Esophagus squamous epithelium (tissue), 5 donors: ENCODE results near the gene SEMA7A. TPM values are rescaled to one million over a fixed set of nuclear protein-coding genes. Genes with fewer than 3 reads are reported as not detected.

ENCODE experiments used
- DNase-seq: peaks from one replicate; lab custom pipeline; 2025; lab: John Stamatoyannopoulos, UW
- H3K27ac ChIP-seq, 4 donors: fragments of 200-600 bp; sonication (generic); one replicate each; pipeline ENCODE4 v1.5.1; 2016 to 2019; ENCODE audit warnings: mild to moderate bottlenecking in 1 of 4
- H3K27me3 ChIP-seq, 4 donors: fragments of 200-600 bp; sonication (generic); 1 replicate in 3 of 4; 2 replicates in 1 of 4; pipeline versions ENCODE4 v1.5.1 to v1.6.0; 2017 to 2021; ENCODE audit warnings: antibody characterized with exemption in 1 of 4
- H3K36me3 ChIP-seq, 3 donors: fragments of 200-600 bp; sonication (generic); one replicate each; pipeline ENCODE4 v1.5.1; 2016 to 2019
- H3K4me1 ChIP-seq, 3 donors: fragments of 200-600 bp; sonication (generic); one replicate each; pipeline ENCODE4 v1.5.1; 2017 to 2019
- H3K4me3 ChIP-seq, 4 donors: fragments of 200-600 bp; sonication (generic); 1 replicate in 3 of 4; 2 replicates in 1 of 4; pipeline ENCODE4 v1.5.1; 2016 to 2019; ENCODE audit warnings: mild to moderate bottlenecking in 2 of 4, moderate library complexity in 1 of 4
- H3K9me3 ChIP-seq, 3 donors: fragments of 200-600 bp; sonication (generic); one replicate each; pipeline ENCODE4 v1.5.1; 2016 to 2019
- CTCF ChIP-seq, 6 experiments: fragments of 450-650 bp in 4 of 6; fragments of 200-600 bp in 2 of 6; sonication (generic) in 2 of 6; IDR thresholded peaks; one replicate each; pipeline ENCODE4 v1.5.1; 2016 to 2019; ENCODE audit warnings: antibody characterized with exemption in 6 of 6, mild to moderate bottlenecking in 4 of 6, moderate library complexity in 4 of 6
- POLR2A ChIP-seq, 4 donors: fragments of 450-650 bp; IDR thresholded peaks; one replicate each; pipeline ENCODE4 v1.6.1; 2017; ENCODE audit warnings: antibody characterized with exemption in 4 of 4, mild to moderate bottlenecking in 4 of 4, moderate library complexity in 3 of 4
- WGBS, 2 donors: methylation state at CpG; one replicate each; pipeline ENCODE4 v1.1.5; 2018; 5-methylcytosine and 5-hydroxymethylcytosine counted together
- intact Hi-C: fragments of 100-400 bp; cut with DNase I; formaldehyde crosslinking; loops from one replicate; pipeline ENCODE4 v1.15.0; 2022
- total RNA-seq, 4 donors: library from RNA; depleted of rRNA; stranded (reverse); fragments of >200 nt; gene quantifications; one replicate each; pipeline ENCODE4 v1.1.0, GENCODE V29; 2016
- donor health status: DM: yes; HTN: yes; CAD: no.

SEMA7A gene
- total RNA-seq, 4 donors from 2014 or later = 1.2 to 7.5 (median 2.9) TPM

- TF ChIP-seq POLR2A (IDR thresholded peaks at IDR 0.05) = no peak
- TF ChIP-seq CTCF (IDR thresholded peaks at IDR 0.05) = no peak
- WGBS, 2 donors = 78 to 89% methylated on average over 3 of the region's 3 CpGs
- Histone ChIP-seq H3K4me3 (no peak overlapping the region), H3K9me3 (no peaks in the 10 kb centered on the region), H3K27me3 (peaks cover 0 to 35% (median 0%) of the 10 kb centered on the region in 4 donors), H3K36me3 (no peaks in the 10 kb centered on the region), H3K27ac (no peak overlapping the region), H3K4me1 (peaks cover 11 to 69% (median 13%) of the 10 kb centered on the region in 3 donors)
- intact Hi-C loops = no loop called here
- no peak for DNase-seq
Measured at GRCh38 chr15:74399100-74399499, 34.7 kb downstream of the SEMA7A start.

GRCh38 chr15:74398183-74398582, 35.6 kb downstream of the SEMA7A start:
- H3K36me3 ChIP-seq = no peaks in the 10 kb centered on the region
- WGBS, 2 donors = 84 to 86% methylated on average over 5 of the region's 5 CpGs
- no peak overlapping the region for H3K27ac ChIP-seq
- no peak for DNase-seq
- intact Hi-C loops = no loop called here
- peaks cover 11 to 61% (median 13%) of the 10 kb centered on the region in 3 donors for H3K4me1 ChIP-seq
- H3K4me3 ChIP-seq = no peak overlapping the region
- peaks cover 0 to 27% (median 0%) of the 10 kb centered on the region in 4 donors for H3K27me3 ChIP-seq
- no peaks in the 10 kb centered on the region for H3K9me3 ChIP-seq
- TF ChIP-seq CTCF (IDR thresholded peaks at IDR 0.05) (no peak), POLR2A (IDR thresholded peaks at IDR 0.05) (no peak)

- Histone ChIP-seq H3K27me3 (peaks cover 0 to 21% (median 0%) of the 10 kb centered on the region in 4 donors), H3K4me3 (no peak overlapping the region), H3K27ac (peak overlapping the region in 1 of 4 donors; percentile 16), H3K9me3 (no peaks in the 10 kb centered on the region), H3K4me1 (peaks cover 8 to 53% (median 13%) of the 10 kb centered on the region in 3 donors), H3K36me3 (no peaks in the 10 kb centered on the region)
- intact Hi-C loops = no loop called here
- no peak for TF ChIP-seq CTCF (IDR thresholded peaks at IDR 0.05)
- no peak for TF ChIP-seq POLR2A (IDR thresholded peaks at IDR 0.05)
- no peak for DNase-seq
- WGBS, 2 donors = 81 to 94% methylated on average over 2 to 3 of the region's 6 CpGs
Measured at GRCh38 chr15:74397239-74398068, 36.3 kb downstream of the SEMA7A start.

GRCh38 chr15:74396445-74397238, 37.1 kb downstream of the SEMA7A start:
- Histone ChIP-seq H3K9me3 (no peaks in the 10 kb centered on the region), H3K36me3 (no peaks in the 10 kb centered on the region), H3K4me3 (no peak overlapping the region), H3K4me1 (peaks cover 8 to 47% (median 11%) of the 10 kb centered on the region in 3 donors), H3K27ac (peak overlapping the region in 1 of 4 donors; percentile 16), H3K27me3 (peaks cover 0 to 15% (median 0%) of the 10 kb centered on the region in 4 donors)
- intact Hi-C loops = no loop called here
- TF ChIP-seq POLR2A (IDR thresholded peaks at IDR 0.05) = no peak
- TF ChIP-seq CTCF (IDR thresholded peaks at IDR 0.05) = no peak
- DNase-seq = no peak
- 51 to 76% methylated on average over 2 to 3 of the region's 9 CpGs for WGBS, 2 donors

GRCh38 chr15:74396146-74396438, 37.7 kb downstream of the SEMA7A start:
- Histone ChIP-seq H3K27ac (no peak overlapping the region), H3K27me3 (peaks cover 0 to 10% (median 0%) of the 10 kb centered on the region in 4 donors), H3K36me3 (no peaks in the 10 kb centered on the region), H3K4me1 (peaks cover 4 to 41% (median 11%) of the 10 kb centered on the region in 3 donors), H3K9me3 (no peaks in the 10 kb centered on the region), H3K4me3 (no peak overlapping the region)
- 71 to 78% methylated on average over 2 to 6 of the region's 10 CpGs for WGBS, 2 donors
- intact Hi-C loops = no loop called here
- no peak for TF ChIP-seq POLR2A (IDR thresholded peaks at IDR 0.05)
- no peak for TF ChIP-seq CTCF (IDR thresholded peaks at IDR 0.05)
- no peak for DNase-seq
